ENCODE data around the gene AP1S2.

The AP1S2 gene

GRCh38 chrX:15870310-15870709 is 15.7 kb upstream of the AP1S2 start:
- no peak for TF ChIP-seq CTCF (IDR thresholded peaks at IDR 0.05; ENCODE audit: low read depth, low read length)
- TF ChIP-seq EZH2phosphoT487 (IDR thresholded peaks at IDR 0.05; ENCODE audit: low read depth) = no peak
- no peaks in the 10 kb centered on the region for H3K79me2 ChIP-seq (ENCODE audit: low read length)
- no peaks in the 10 kb centered on the region for H4K20me1 ChIP-seq (ENCODE audit: insufficient read depth, low read length)
- no peak overlapping the region for H3K9ac ChIP-seq (ENCODE audit: low read length)
- H3K4me2 ChIP-seq (ENCODE audit: low read length) = no peak overlapping the region
- no peak overlapping the region for H3K27ac ChIP-seq (ENCODE audit: low read length)
- H3K9me3 ChIP-seq (ENCODE audit: insufficient read depth, low read length) = no peaks in the 10 kb centered on the region
- no peaks in the 10 kb centered on the region for H3K36me3 ChIP-seq (replicated peaks; ENCODE audit: low read depth, low read length)
- H3K27me3 ChIP-seq (ENCODE audit: low read depth, low read length) = no peaks in the 10 kb centered on the region
- H2AFZ ChIP-seq (ENCODE audit: low read depth, low read length) = no peak overlapping the region
- H3K4me1 ChIP-seq (ENCODE audit: low read length) = no peaks in the 10 kb centered on the region
- H3K4me3 ChIP-seq (ENCODE audit: low read length) = no peak overlapping the region

- Histone ChIP-seq H3K9ac (ENCODE audit: low read length) (no peak overlapping the region), H3K79me2 (ENCODE audit: low read length) (no peaks in the 10 kb centered on the region), H3K9me3 (ENCODE audit: insufficient read depth, low read length) (no peaks in the 10 kb centered on the region), H4K20me1 (ENCODE audit: insufficient read depth, low read length) (no peaks in the 10 kb centered on the region), H3K36me3 (replicated peaks; ENCODE audit: low read depth, low read length) (no peaks in the 10 kb centered on the region), H3K4me2 (ENCODE audit: low read length) (no peak overlapping the region), H3K27ac (ENCODE audit: low read length) (no peak overlapping the region), H2AFZ (ENCODE audit: low read depth, low read length) (no peak overlapping the region), H3K4me3 (ENCODE audit: low read length) (no peak overlapping the region), H3K27me3 (ENCODE audit: low read depth, low read length) (no peaks in the 10 kb centered on the region), H3K4me1 (ENCODE audit: low read length) (no peaks in the 10 kb centered on the region)
- TF ChIP-seq EZH2phosphoT487 (IDR thresholded peaks at IDR 0.05; ENCODE audit: low read depth) = no peak
Measured at GRCh38 chrX:15869695-15870094, 15.1 kb upstream of the AP1S2 start.

GRCh38 chrX:15866147-15866546 is 11.5 kb upstream of the AP1S2 start:
- no peaks in the 10 kb centered on the region for H3K79me2 ChIP-seq (ENCODE audit: low read length)
- H3K9me3 ChIP-seq (ENCODE audit: insufficient read depth, low read length) = no peaks in the 10 kb centered on the region
- H3K4me1 ChIP-seq (ENCODE audit: low read length) = no peaks in the 10 kb centered on the region
- no peaks in the 10 kb centered on the region for H3K36me3 ChIP-seq (replicated peaks; ENCODE audit: low read depth, low read length)
- H3K9ac ChIP-seq (ENCODE audit: low read length) = no peak overlapping the region
- no peak overlapping the region for H3K4me2 ChIP-seq (ENCODE audit: low read length)
- H2AFZ ChIP-seq (ENCODE audit: low read depth, low read length) = no peak overlapping the region
- TF ChIP-seq EZH2phosphoT487 (IDR thresholded peaks at IDR 0.05; ENCODE audit: low read depth) = no peak
- TF ChIP-seq CTCF (IDR thresholded peaks at IDR 0.05; ENCODE audit: low read depth, low read length) = no peak
- H4K20me1 ChIP-seq (ENCODE audit: insufficient read depth, low read length) = no peaks in the 10 kb centered on the region
- no peak overlapping the region for H3K27ac ChIP-seq (ENCODE audit: low read length)
- H3K4me3 ChIP-seq (ENCODE audit: low read length) = no peak overlapping the region
- no peaks in the 10 kb centered on the region for H3K27me3 ChIP-seq (ENCODE audit: low read depth, low read length)

GRCh38 chrX:15864629-15865028 is 10.0 kb upstream of the AP1S2 start:
- Histone ChIP-seq H3K9me3 (ENCODE audit: insufficient read depth, low read length) (no peaks in the 10 kb centered on the region), H3K4me2 (ENCODE audit: low read length) (no peak overlapping the region), H3K36me3 (replicated peaks; ENCODE audit: low read depth, low read length) (no peaks in the 10 kb centered on the region), H3K27me3 (ENCODE audit: low read depth, low read length) (no peaks in the 10 kb centered on the region), H3K4me1 (ENCODE audit: low read length) (no peaks in the 10 kb centered on the region), H3K79me2 (ENCODE audit: low read length) (no peaks in the 10 kb centered on the region), H3K27ac (ENCODE audit: low read length) (no peak overlapping the region), H2AFZ (ENCODE audit: low read depth, low read length) (no peak overlapping the region), H3K9ac (ENCODE audit: low read length) (no peak overlapping the region), H3K4me3 (ENCODE audit: low read length) (no peak overlapping the region), H4K20me1 (ENCODE audit: insufficient read depth, low read length) (no peaks in the 10 kb centered on the region)
- no peak for TF ChIP-seq CTCF (IDR thresholded peaks at IDR 0.05; ENCODE audit: low read depth, low read length)
- TF ChIP-seq EZH2phosphoT487 (IDR thresholded peaks at IDR 0.05; ENCODE audit: low read depth) = no peak

GRCh38 chrX:15864023-15864422 is 9.4 kb upstream of the AP1S2 start:
- no peak for TF ChIP-seq CTCF (IDR thresholded peaks at IDR 0.05; ENCODE audit: low read depth, low read length)
- TF ChIP-seq EZH2phosphoT487 (IDR thresholded peaks at IDR 0.05; ENCODE audit: low read depth) = no peak
- no peak overlapping the region for H2AFZ ChIP-seq (ENCODE audit: low read depth, low read length)
- H3K79me2 ChIP-seq (ENCODE audit: low read length) = no peaks in the 10 kb centered on the region
- H3K9me3 ChIP-seq (ENCODE audit: insufficient read depth, low read length) = no peaks in the 10 kb centered on the region
- H3K4me2 ChIP-seq (ENCODE audit: low read length) = no peak overlapping the region
- H3K9ac ChIP-seq (ENCODE audit: low read length) = no peak overlapping the region
- no peaks in the 10 kb centered on the region for H4K20me1 ChIP-seq (ENCODE audit: insufficient read depth, low read length)
- no peak overlapping the region for H3K27ac ChIP-seq (ENCODE audit: low read length)
- H3K4me3 ChIP-seq (ENCODE audit: low read length) = no peak overlapping the region
- H3K27me3 ChIP-seq (ENCODE audit: low read depth, low read length) = no peaks in the 10 kb centered on the region
- H3K4me1 ChIP-seq (ENCODE audit: low read length) = no peaks in the 10 kb centered on the region
- H3K36me3 ChIP-seq (replicated peaks; ENCODE audit: low read depth, low read length) = no peaks in the 10 kb centered on the region

Data from OCI-LY3 (cell line).